Stromal cell of bone marrow (primary cell): ENCODE measurements around the gene COL24A1.
"Not testable (repeated sequence)": the region's sequence is repeated elsewhere in the genome, so short reads cannot be mapped to it uniquely, and the experiment has no call there.

ENCODE experiments used
- DNase-seq: peaks from one replicate; pipeline ENCODE4 v3.0.0-alpha.2; 2012; ENCODE audit warnings: low read depth

Gene COL24A1

DNA sequence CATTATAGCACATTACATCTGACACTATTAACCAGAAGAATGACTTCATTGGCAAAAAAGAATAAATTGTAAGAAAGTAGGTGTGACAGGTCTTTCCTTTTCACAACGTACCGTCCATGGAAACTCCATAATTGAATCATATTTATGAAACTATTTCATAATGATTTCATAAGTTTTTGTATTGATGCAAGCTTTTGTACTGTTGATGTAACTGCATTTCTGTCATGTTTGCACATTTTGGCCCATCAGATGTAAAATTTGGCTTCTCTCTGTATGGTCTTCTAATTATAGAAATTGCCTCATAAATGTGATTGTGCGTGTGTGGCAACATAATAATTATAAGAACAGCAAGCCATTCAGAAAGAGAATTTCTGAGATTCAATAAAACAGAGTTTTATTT, 267.7 kb downstream of the COL24A1 start:
- no peak for DNase-seq

DNA sequence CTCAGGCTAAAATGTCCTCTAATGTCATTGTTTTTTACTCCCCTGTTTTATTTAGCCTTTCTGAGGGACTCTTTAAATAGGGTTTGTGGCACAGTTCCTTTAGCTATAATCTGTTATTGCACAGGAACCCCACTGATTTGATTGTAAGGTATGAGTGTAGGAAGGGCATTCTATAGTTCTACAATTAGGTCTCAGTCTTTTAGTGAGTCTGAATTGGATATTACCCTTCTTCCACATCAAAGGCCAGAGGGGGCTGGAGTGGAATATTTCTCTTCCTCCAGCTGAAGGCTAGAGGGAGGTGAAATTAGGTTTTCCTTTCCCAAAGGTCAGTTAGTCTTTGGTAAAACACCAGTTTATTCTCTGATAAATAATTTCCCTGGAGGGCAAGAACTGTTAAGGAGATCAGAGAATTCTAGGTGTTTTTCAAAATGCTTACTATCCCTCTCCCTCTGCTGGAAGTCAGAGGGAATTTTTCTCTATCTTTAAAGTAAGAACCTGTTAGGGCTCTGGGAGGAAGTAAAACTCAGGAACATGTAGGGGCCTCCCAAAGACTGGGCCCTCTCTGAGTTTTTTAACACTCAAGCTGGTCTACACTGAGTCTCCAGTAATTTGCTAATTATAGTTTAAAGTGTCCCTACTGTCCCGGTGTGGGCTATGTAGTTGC, 272.1 kb downstream of the COL24A1 start:
- DNase-seq, result peak; percentile 8

DNA sequence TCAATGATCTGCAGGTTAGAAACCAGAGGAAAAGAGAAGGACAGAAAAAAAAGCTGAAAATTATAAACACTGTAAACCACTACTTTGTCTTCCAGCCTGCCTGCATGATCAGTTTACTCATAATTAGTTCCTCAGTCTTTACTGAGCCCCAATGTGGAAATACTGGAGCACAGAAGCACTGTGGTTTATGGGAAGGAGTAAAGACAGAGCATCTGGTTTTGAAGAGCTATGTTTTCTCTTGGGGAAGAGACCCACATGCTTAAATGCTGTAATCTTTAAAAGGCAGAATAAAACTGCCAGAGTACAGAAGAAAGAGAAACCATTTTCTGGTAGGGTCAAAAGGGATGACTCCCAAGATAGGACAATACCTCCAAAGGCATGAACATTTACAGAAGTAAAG, 289.4 kb downstream of the COL24A1 start:
- no peak for DNase-seq

GRCh38 chr1:85865213-85865612, 291.4 kb downstream of the COL24A1 start:
- peak; percentile 5 for DNase-seq

DNA sequence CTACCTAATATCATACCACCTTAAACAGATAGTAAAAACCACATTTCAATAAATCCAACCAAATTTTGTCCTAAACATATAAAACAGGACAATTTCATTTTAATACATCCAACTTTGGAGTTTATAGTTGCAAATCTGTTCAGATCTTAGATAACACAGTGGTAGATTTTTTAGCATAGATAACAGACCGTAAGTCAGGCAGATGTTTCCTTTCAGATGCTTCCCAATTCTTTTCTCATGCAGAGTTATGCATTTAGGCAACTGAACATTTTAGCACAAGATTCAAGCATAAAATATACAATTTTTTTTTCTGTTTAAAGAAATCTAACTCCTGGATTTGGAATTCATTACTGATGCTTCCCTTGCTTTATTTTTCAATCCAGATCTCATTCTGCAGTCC, 291.8 kb downstream of the COL24A1 start:
- DNase-seq, result no peak

- DNase-seq, result not testable (repeated sequence)
Observed at GRCh38 chr1:85863639-85864038, 292.9 kb downstream of the COL24A1 start.

DNA sequence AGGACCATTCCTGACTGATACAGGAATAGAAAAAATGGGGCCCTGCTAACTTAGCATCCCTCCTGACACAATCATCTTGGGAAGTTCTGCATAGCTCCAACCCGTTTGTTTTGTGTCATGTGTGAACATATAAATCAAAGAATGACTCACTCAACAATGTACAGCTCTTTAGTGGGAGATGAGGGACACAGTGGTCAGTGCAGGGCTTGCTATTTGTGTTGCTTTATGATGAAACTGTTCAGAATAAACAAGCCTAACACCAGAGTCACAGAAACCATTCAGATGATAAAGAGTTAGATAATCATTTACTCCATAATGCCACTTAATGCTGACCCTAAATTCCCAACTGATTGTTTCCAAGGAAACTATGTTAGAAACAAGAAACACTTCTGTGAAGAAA, 294.1 kb downstream of the COL24A1 start:
- no peak for DNase-seq

DNA sequence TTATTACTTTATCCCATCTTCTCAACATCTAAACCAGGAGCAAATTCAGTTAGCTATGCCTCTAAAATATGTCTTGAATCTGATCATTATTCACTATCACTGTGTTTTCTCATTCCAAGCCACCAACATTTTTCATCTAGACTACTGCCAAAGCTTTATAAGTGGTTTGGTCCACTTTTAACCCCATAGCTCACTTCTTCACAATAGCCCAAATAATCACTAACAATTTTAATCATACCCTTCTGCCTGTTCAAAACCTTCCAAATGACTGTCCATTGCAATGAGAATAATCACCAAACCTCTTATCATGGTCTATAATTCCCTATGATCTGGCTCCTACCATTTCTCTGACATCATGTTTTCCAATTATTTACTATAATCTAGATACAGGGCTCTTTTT, 298.6 kb downstream of the COL24A1 start:
- DNase-seq, result no peak

- peak; percentile 59 for DNase-seq
Observed at GRCh38 chr1:85850238-85850637, 306.3 kb downstream of the COL24A1 start.

- DNase-seq, result no peak
Observed at GRCh38 chr1:85849660-85850059, 306.9 kb downstream of the COL24A1 start.

GRCh38 chr1:85847356-85847755, 309.2 kb downstream of the COL24A1 start:
- no peak for DNase-seq

- DNase-seq, result no peak
Observed at GRCh38 chr1:85846706-85847105, 309.9 kb downstream of the COL24A1 start.

DNA sequence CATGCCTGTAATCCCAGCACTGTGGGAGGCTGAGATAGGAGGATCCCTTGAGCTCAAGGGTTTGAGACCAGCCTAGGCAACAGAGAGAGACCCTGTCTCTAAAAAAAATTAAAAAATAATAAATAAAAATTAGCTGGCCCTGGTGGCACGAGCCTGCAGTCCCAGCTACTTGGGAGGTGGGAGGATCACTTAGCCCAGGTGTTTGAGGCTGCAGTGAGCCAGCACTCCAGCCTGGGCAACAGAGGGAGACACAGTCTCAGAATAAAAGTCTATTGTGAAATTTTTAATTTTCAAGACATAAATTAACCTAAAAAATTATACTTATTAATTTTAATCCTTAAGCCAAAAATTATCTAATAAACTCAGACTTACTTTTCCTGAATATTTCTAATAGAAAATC, 317.1 kb downstream of the COL24A1 start:
- DNase-seq, result no peak

DNA sequence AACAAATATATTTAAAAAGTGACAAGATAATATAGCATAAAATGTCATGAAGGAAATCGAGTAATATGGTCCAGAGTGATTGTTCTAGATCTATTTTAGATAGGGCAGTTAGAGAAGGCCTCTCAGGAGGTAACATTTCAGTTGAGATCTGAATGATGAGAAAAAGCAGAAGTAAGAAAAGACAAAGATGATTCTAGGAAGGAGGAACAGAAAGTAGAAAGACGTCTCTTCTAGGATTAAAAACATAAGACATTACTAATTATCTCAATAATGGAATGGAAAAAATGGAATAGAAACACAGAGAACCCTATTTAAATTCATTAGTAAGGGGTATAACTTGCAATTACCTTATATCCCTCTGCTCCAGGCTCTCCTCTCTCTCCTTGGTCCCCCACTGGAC, 318.3 kb downstream of the COL24A1 start:
- DNase-seq, result no peak

- DNase-seq, result no peak
Observed at GRCh38 chr1:85836736-85837135, 319.8 kb downstream of the COL24A1 start.

- DNase-seq, result not testable (repeated sequence)
Observed at GRCh38 chr1:85833165-85833564, 323.4 kb downstream of the COL24A1 start.

GRCh38 chr1:85830837-85831236, 325.7 kb downstream of the COL24A1 start:
- DNase-seq, result no peak

- no peak for DNase-seq
Observed at GRCh38 chr1:85824066-85824840, 332.3 kb downstream of the COL24A1 start.

DNA sequence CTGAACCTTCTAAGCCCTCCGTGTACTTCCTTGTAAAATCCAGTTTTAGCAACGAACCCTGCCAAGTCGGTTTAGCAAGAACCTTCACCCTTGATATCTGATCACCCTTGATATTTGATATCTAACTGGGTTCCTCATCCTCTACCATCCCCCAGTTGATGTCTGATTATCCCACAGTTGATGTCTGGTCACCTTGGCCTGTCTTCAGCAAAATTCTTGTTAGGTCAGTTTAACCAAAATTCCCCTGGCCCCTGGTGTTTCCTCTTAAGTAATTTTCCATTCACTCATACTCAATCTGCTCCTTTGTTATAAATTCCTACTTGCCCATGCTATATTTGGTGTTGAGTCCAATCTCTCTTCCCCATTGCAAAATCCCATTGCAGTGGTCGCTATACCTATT, 333.9 kb downstream of the COL24A1 start:
- no peak for DNase-seq

DNA sequence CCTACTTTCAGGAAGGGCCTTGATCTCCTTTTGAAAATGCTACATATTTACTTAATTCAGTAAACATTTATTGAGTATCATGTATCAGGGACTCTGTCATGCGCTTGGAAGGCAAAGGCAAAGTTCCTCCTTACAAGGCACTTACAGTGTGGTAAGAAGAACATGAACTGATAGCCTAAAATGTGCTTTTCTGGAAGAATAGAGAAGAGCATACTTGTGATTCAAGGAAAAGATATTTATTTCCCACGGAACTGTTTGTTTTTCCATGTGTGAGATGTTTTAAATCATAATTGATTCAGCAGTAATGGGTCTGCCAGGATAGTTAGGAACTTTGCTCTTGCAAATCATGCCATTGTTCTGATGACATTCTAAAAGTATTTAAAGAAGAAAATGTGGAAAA, 338.2 kb downstream of the COL24A1 start:
- DNase-seq, result no peak

DNA sequence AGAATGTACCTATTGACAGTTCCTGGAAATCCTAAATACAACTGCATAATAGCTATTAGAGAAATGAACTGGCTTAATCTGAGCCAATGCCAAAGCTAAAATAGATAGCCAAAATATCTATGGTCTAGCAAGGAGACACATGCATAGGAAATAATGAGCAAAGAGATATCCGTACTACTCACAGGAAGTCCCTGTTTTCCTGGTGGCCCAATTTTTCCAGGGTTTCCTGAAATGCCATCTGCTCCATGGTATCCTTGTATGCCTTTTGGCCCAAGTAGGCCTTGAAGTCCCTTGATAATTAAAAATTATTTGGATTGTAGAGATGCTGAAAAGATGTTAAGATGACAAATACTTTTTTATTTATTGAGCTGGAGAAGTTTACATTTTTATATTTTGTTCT, 340.0 kb downstream of the COL24A1 start:
- DNase-seq, result no peak

- no peak for DNase-seq
Observed at GRCh38 chr1:85815906-85816305, 340.7 kb downstream of the COL24A1 start.

- DNase-seq, result no peak
Observed at GRCh38 chr1:85806236-85806965, 350.2 kb downstream of the COL24A1 start.
